Activated CD8-positive, alpha-beta T cell treated with anti-CD3 and anti-CD28 coated beads for 36 hours (primary cell): Measurements from ENCODE around the gene AKAP9. TPM values are rescaled to one million over a fixed set of nuclear protein-coding genes. Genes with fewer than 3 reads are reported as not detected.

ENCODE experiments used
- ATAC-seq: fragments of 200-7000 bp; cut with Tn5 transposase; one replicate; pipeline ENCODE4 v1.10.0; 2021; ENCODE audit warnings: mild to moderate bottlenecking, moderate library complexity
- CTCF ChIA-PET: fragments of 350-600 bp; sonication (Branson Sonifier 250); formaldehyde crosslinking; loops from one replicate; lab custom pipeline; 2021; ENCODE audit warnings: antibody characterized with exemption; lab: Charles Lee
- POLR2A ChIA-PET: fragments of 350-600 bp; sonication (Branson Sonifier 250); formaldehyde crosslinking; loops from one replicate; lab custom pipeline; 2021; ENCODE audit warnings: antibody characterized with exemption; lab: Charles Lee
- DNase-seq: peaks from one replicate; pipeline ENCODE4 v3.0.0-alpha.2; 2020
- H3K27ac Mint-ChIP-seq: one replicate; pipeline ENCODE4 v1.8.0; 2021; ENCODE audit warnings: mild to moderate bottlenecking, mixed read lengths
- H3K27me3 Mint-ChIP-seq: one replicate; pipeline ENCODE4 v1.8.0; 2021; ENCODE audit warnings: mixed read lengths
- H3K36me3 Mint-ChIP-seq: one replicate; pipeline ENCODE4 v1.8.0; 2021; ENCODE audit warnings: low read depth, mixed read lengths
- H3K4me1 Mint-ChIP-seq: one replicate; pipeline ENCODE4 v1.8.0; 2021; ENCODE audit warnings: low read depth, mixed read lengths
- H3K4me3 Mint-ChIP-seq: one replicate; pipeline ENCODE4 v1.8.0; 2021; ENCODE audit warnings: mild to moderate bottlenecking, moderate library complexity, mixed read lengths
- H3K9me3 Mint-ChIP-seq: one replicate; pipeline ENCODE4 v1.8.0; 2021; ENCODE audit warnings: mixed read lengths
- CTCF ChIP-seq: fragments of 200-600 bp; IDR thresholded peaks from one replicate; pipeline ENCODE4 v1.8.0; 2022; ENCODE audit warnings: antibody characterized with exemption, mild to moderate bottlenecking
- intact Hi-C: fragments of 100-400 bp; cut with micrococcal nuclease; formaldehyde crosslinking; loops from one replicate; pipeline ENCODE4 v1.10.0; 2022
- total RNA-seq, 2 experiments: library from RNA; stranded (reverse); gene quantifications; one replicate each; pipeline ENCODE4 v1.2.3, GENCODE V29; 2021

AKAP9 gene
- total RNA-seq, 2 experiments from 2014 or later, result 24.8 to 28.4 TPM

- Mint-ChIP-seq H3K9me3 (no peaks in the 10 kb centered on the region), H3K27ac (no peak overlapping the region), H3K4me3 (no peak overlapping the region), H3K27me3 (no peaks in the 10 kb centered on the region), H3K36me3 (peaks cover 4% of the 10 kb centered on the region), H3K4me1 (peaks cover 14% of the 10 kb centered on the region)
- DNase-seq, result no peak
- ChIA-PET CTCF (interaction anchor here (1.2 to 1.3 kb wide), 2 partner anchors 176 to 367 kb away, joined by 3 to 5 read pairs; no protein-coding TSS in a partner anchor), POLR2A (no interaction called here)
- TF ChIP-seq CTCF, result no peak
- ATAC-seq, result peak; percentile 24
- intact Hi-C loops, result no loop called here
Observed at GRCh38 chr7:92057375-92057774, 116.7 kb downstream of the AKAP9 start.

- peak; percentile 37 for DNase-seq
- Mint-ChIP-seq H3K4me3 (no peak overlapping the region), H3K36me3 (peaks cover 4% of the 10 kb centered on the region), H3K9me3 (no peaks in the 10 kb centered on the region), H3K4me1 (peaks cover 14% of the 10 kb centered on the region), H3K27ac (no peak overlapping the region), H3K27me3 (no peaks in the 10 kb centered on the region)
- ChIA-PET CTCF (interaction anchor here (1.2 kb wide), 1 partner anchor 366 kb away, joined by 3 read pairs; no protein-coding TSS in a partner anchor), POLR2A (interaction anchor here (0.6 kb wide), 1 partner anchor 187 kb away, joined by 3 read pairs; no protein-coding TSS in a partner anchor)
- intact Hi-C loops, result no loop called here
- ATAC-seq, result no peak
- TF ChIP-seq CTCF, result no peak
Observed at GRCh38 chr7:92058040-92058439, 117.4 kb downstream of the AKAP9 start.

- peaks cover 14% of the 10 kb centered on the region for H3K4me1 Mint-ChIP-seq
- H3K36me3 Mint-ChIP-seq, result peaks cover 4% of the 10 kb centered on the region
- H3K4me3 Mint-ChIP-seq, result no peak overlapping the region
- intact Hi-C loops, result no loop called here
- POLR2A ChIA-PET, result interaction anchor here (0.6 kb wide), 1 partner anchor 186 kb away, joined by 3 read pairs; no protein-coding TSS in a partner anchor
- TF ChIP-seq CTCF, result no peak
- no peaks in the 10 kb centered on the region for H3K9me3 Mint-ChIP-seq
- no peaks in the 10 kb centered on the region for H3K27me3 Mint-ChIP-seq
- no peak overlapping the region for H3K27ac Mint-ChIP-seq
- ATAC-seq, result no peak
- DNase-seq, result no peak
- CTCF ChIA-PET, result no interaction called here
Observed at GRCh38 chr7:92058899-92059298, 118.2 kb downstream of the AKAP9 start.

- peaks cover 6% of the 10 kb centered on the region for H3K36me3 Mint-ChIP-seq
- POLR2A ChIA-PET, result no interaction called here
- no peak overlapping the region for H3K4me3 Mint-ChIP-seq
- TF ChIP-seq CTCF, result no peak
- H3K4me1 Mint-ChIP-seq, result peaks cover 14% of the 10 kb centered on the region
- H3K27me3 Mint-ChIP-seq, result no peaks in the 10 kb centered on the region
- intact Hi-C loops, result no loop called here
- DNase-seq (no peak), ATAC-seq (no peak)
- CTCF ChIA-PET, result interaction anchor here (1.4 to 1.5 kb wide), 2 partner anchors 24 to 231 kb away, joined by 3 to 6 read pairs; no protein-coding TSS in a partner anchor
- no peaks in the 10 kb centered on the region for H3K9me3 Mint-ChIP-seq
- no peak overlapping the region for H3K27ac Mint-ChIP-seq
Observed at GRCh38 chr7:92061154-92061553, 120.5 kb downstream of the AKAP9 start.

- no peaks in the 10 kb centered on the region for H3K4me1 Mint-ChIP-seq
- POLR2A ChIA-PET, result interaction anchor here (0.7 kb wide), 1 partner anchor 69 kb away, joined by 3 read pairs; no protein-coding TSS in a partner anchor
- intact Hi-C loops, result no loop called here
- no peak for DNase-seq
- peaks cover 12% of the 10 kb centered on the region for H3K36me3 Mint-ChIP-seq
- H3K9me3 Mint-ChIP-seq, result no peaks in the 10 kb centered on the region
- no peak for ATAC-seq
- no peak overlapping the region for H3K27ac Mint-ChIP-seq
- no peaks in the 10 kb centered on the region for H3K27me3 Mint-ChIP-seq
- CTCF ChIA-PET, result interaction anchor here (1.4 kb wide), 1 partner anchor 24 kb away, joined by 3 read pairs; no protein-coding TSS in a partner anchor
- no peak for TF ChIP-seq CTCF
- H3K4me3 Mint-ChIP-seq, result no peak overlapping the region
Observed at GRCh38 chr7:92064438-92065029, 123.9 kb downstream of the AKAP9 start.
